ENCODE data around the gene PHLPP1. TPM values are rescaled to one million over a fixed set of nuclear protein-coding genes. Genes with fewer than 3 reads are reported as not detected.

PHLPP1 gene
- total and polyA plus RNA-seq, 2 donors, result 3.2 to 4.5 TPM

DNA sequence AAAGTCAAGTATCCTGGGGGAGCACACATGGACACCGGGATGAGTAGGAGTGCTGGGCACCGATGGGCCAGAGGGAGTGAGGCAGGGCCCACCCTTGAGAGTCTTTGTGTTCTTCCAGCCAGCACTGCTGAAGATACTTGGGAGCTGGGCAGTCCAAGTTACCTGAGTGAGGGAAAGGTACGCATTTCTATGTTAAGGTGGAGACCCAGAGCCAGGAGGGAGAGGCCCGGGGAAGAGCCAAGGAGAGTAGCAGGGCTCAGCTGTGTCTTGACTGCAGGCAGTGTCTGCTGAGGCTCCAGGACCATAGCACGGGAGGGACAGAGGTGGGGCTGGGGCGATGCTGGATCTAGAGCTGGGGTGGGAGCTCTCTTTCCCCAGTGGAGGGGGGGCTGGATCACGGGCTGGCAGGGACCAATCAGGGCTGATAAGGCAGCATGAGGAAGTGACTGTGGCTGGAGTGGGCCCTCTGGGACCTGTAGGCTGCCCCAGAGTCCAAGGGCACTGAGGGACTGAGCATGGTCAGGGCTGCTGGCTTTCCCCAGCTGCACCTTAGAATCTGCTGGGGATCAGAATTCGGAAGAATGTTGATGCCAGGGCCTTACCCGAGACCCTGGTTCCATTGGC lies 289.2 kb downstream of the PHLPP1 start:
- no peaks in the 10 kb centered on the region for H3K36me3 ChIP-seq (ENCODE audit: control insufficient read depth in 2 of 2, insufficient read depth in 2 of 2, low read length in 1 of 2)
- H3K27ac ChIP-seq (ENCODE audit: low read depth in 1 of 2, low read length in 1 of 2), result no peak overlapping the region
- H3K9me3 ChIP-seq (ENCODE audit: control insufficient read depth in 2 of 2, insufficient read depth in 1 of 2, low read length in 1 of 2), result no peaks in the 10 kb centered on the region
- H3K4me1 ChIP-seq (ENCODE audit: control insufficient read depth in 2 of 2, insufficient read depth in 2 of 2, low read length in 2 of 2), result no peaks in the 10 kb centered on the region
- no peak for DNase-seq (ENCODE audit: low read depth in 6 of 9, low spot score in 9 of 9)
- H3K4me3 ChIP-seq (ENCODE audit: low read length in 2 of 2), result no peak overlapping the region
- H3K27me3 ChIP-seq (ENCODE audit: control insufficient read depth in 2 of 2, insufficient read depth in 1 of 2, low read length in 1 of 2), result no peaks in the 10 kb centered on the region
- WGBS, result 95% methylated on average over 9 of the region's 9 CpGs

DNA sequence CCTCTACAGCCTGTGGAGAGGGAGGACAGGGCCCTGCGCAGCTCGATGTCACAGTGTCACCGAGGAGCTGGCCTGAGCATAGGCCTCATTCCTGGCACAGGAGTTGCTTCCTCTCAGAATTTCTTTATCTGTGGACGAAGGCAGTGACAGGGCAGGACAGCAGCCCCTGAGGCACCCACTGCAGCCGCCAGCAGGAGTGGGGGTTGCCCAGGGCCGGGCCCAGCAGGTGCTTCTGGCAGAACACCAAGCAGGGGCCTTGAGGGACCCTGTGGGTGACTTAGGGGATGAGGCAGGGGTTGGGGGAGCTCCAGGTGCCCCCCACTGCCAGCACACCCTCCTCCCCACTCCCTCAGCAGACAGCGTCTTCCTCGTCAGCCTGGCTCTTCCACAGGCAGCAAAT lies 290.0 kb downstream of the PHLPP1 start:
- WGBS, result 96% methylated on average over 8 of the region's 8 CpGs
- DNase-seq (ENCODE audit: low read depth in 6 of 9, low spot score in 9 of 9), result no peak
- Histone ChIP-seq H3K36me3 (ENCODE audit: control insufficient read depth in 2 of 2, insufficient read depth in 2 of 2, low read length in 1 of 2) (no peaks in the 10 kb centered on the region), H3K4me3 (ENCODE audit: low read length in 2 of 2) (no peak overlapping the region), H3K27me3 (ENCODE audit: control insufficient read depth in 2 of 2, insufficient read depth in 1 of 2, low read length in 1 of 2) (no peaks in the 10 kb centered on the region), H3K27ac (ENCODE audit: low read depth in 1 of 2, low read length in 1 of 2) (no peak overlapping the region), H3K4me1 (ENCODE audit: control insufficient read depth in 2 of 2, insufficient read depth in 2 of 2, low read length in 2 of 2) (no peaks in the 10 kb centered on the region), H3K9me3 (ENCODE audit: control insufficient read depth in 2 of 2, insufficient read depth in 1 of 2, low read length in 1 of 2) (no peaks in the 10 kb centered on the region)

DNA sequence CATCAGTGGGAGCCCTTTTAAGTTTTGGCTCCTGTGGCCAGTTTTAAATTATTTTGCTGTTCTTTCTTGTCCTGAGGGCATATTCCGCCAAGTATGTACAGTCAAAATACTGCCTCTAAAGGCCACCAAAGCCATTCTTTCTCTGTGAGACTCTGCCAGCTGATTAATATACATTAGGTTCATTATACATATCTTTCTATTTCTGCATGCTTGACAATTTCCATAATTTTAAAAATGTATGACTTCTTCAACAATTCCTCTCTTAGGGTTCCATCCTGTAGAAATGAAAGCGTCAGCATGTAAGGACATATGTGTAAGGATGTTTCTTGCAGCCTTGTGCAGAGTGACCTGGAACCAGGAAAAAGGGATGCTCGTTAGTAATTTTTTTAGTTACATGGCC lies 291.9 kb downstream of the PHLPP1 start:
- no peak for DNase-seq (ENCODE audit: low read depth in 6 of 9, low spot score in 9 of 9)
- WGBS, result 97% methylated on average over 3 of the region's 3 CpGs
- no peaks in the 10 kb centered on the region for H3K9me3 ChIP-seq (ENCODE audit: control insufficient read depth in 2 of 2, insufficient read depth in 1 of 2, low read length in 1 of 2)
- no peaks in the 10 kb centered on the region for H3K4me1 ChIP-seq (ENCODE audit: control insufficient read depth in 2 of 2, insufficient read depth in 2 of 2, low read length in 2 of 2)
- no peaks in the 10 kb centered on the region for H3K36me3 ChIP-seq (ENCODE audit: control insufficient read depth in 2 of 2, insufficient read depth in 2 of 2, low read length in 1 of 2)
- H3K27ac ChIP-seq (ENCODE audit: low read depth in 1 of 2, low read length in 1 of 2), result no peak overlapping the region
- H3K4me3 ChIP-seq (ENCODE audit: low read length in 2 of 2), result no peak overlapping the region
- no peaks in the 10 kb centered on the region for H3K27me3 ChIP-seq (ENCODE audit: control insufficient read depth in 2 of 2, insufficient read depth in 1 of 2, low read length in 1 of 2)

DNA sequence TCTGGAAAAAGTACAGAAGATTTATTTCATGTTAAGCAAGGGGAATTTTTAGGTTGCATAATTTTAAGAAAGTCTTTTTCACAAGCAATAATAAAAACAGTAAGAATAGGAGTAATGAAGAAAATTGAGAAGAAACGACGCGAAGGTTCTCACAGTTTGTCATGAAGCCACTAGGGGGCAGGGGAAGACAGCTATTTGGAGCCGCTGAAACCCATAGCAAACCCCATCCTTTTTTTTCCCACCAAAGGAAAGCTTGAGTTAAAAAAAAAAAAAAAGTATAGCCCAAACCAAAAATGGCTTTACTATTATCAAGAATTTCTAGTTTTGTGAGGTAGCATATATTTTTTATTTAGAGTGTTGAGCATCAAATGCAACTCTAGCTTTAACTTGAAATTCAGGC lies 300.9 kb downstream of the PHLPP1 start:
- H3K9me3 ChIP-seq (ENCODE audit: control insufficient read depth in 2 of 2, insufficient read depth in 1 of 2, low read length in 1 of 2), result no peaks in the 10 kb centered on the region
- no peaks in the 10 kb centered on the region for H3K4me1 ChIP-seq (ENCODE audit: control insufficient read depth in 2 of 2, insufficient read depth in 2 of 2, low read length in 2 of 2)
- WGBS, result 4% methylated on average over 4 of the region's 4 CpGs
- no peaks in the 10 kb centered on the region for H3K27me3 ChIP-seq (ENCODE audit: control insufficient read depth in 2 of 2, insufficient read depth in 1 of 2, low read length in 1 of 2)
- no peak overlapping the region for H3K27ac ChIP-seq (ENCODE audit: low read depth in 1 of 2, low read length in 1 of 2)
- no peaks in the 10 kb centered on the region for H3K36me3 ChIP-seq (ENCODE audit: control insufficient read depth in 2 of 2, insufficient read depth in 2 of 2, low read length in 1 of 2)
- DNase-seq (ENCODE audit: low read depth in 6 of 9, low spot score in 9 of 9), result peak in 8 of 9 donors; percentile 39 to 77 (median 52)
- no peak overlapping the region for H3K4me3 ChIP-seq (ENCODE audit: low read length in 2 of 2)

DNA sequence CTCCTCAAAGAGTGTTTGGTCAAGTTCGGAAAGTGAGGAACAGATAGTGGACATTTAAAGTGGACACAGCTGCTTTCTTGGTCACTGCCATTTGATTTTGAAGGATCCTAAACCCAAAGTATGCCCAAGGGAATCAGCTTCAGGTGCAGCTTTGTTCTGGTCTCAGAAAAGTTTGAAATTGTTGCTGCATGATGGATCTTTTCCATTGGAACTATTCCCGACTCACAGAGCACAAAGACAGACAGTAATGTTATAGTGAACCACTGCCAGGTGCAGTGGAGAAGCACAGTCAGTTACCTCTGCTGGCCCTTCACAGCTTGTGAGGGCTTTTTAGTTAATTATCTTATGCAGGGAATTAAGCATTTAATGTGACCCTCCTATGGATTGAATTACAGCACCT lies 301.7 kb downstream of the PHLPP1 start:
- no peak for DNase-seq (ENCODE audit: low read depth in 6 of 9, low spot score in 9 of 9)
- no peaks in the 10 kb centered on the region for H3K4me1 ChIP-seq (ENCODE audit: control insufficient read depth in 2 of 2, insufficient read depth in 2 of 2, low read length in 2 of 2)
- H3K27me3 ChIP-seq (ENCODE audit: control insufficient read depth in 2 of 2, insufficient read depth in 1 of 2, low read length in 1 of 2), result no peaks in the 10 kb centered on the region
- H3K9me3 ChIP-seq (ENCODE audit: control insufficient read depth in 2 of 2, insufficient read depth in 1 of 2, low read length in 1 of 2), result no peaks in the 10 kb centered on the region
- H3K4me3 ChIP-seq (ENCODE audit: low read length in 2 of 2), result no peak overlapping the region
- H3K36me3 ChIP-seq (ENCODE audit: control insufficient read depth in 2 of 2, insufficient read depth in 2 of 2, low read length in 1 of 2), result no peaks in the 10 kb centered on the region
- H3K27ac ChIP-seq (ENCODE audit: low read depth in 1 of 2, low read length in 1 of 2), result no peak overlapping the region
- WGBS, result 92% methylated on average over 2 of the region's 2 CpGs

DNA sequence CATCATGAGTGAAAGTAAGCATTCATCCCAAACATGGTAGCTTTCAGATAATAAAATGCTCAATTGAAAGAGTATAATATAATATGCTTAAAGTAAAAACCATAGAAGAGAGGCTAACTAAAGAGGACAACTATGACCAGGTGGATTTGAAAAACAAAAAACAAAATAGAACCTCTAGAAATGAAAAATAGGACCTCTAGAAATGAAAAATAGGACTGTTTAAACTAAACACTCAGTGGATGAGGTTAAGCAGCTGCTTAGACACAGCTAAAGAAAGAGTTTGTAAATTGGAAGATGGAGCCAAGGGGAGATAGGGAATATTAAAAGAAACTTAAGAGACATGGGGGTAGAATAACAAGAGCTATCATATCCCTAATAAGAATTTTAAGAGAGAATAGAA lies 302.6 kb downstream of the PHLPP1 start:
- no peak overlapping the region for H3K4me3 ChIP-seq (ENCODE audit: low read length in 2 of 2)
- no peak overlapping the region for H3K27ac ChIP-seq (ENCODE audit: low read depth in 1 of 2, low read length in 1 of 2)
- no peaks in the 10 kb centered on the region for H3K27me3 ChIP-seq (ENCODE audit: control insufficient read depth in 2 of 2, insufficient read depth in 1 of 2, low read length in 1 of 2)
- DNase-seq (ENCODE audit: low read depth in 6 of 9, low spot score in 9 of 9), result no peak
- peaks cover 0 to 5% of the 10 kb centered on the region in 2 donors for H3K9me3 ChIP-seq (ENCODE audit: control insufficient read depth in 2 of 2, insufficient read depth in 1 of 2, low read length in 1 of 2)
- H3K36me3 ChIP-seq (ENCODE audit: control insufficient read depth in 2 of 2, insufficient read depth in 2 of 2, low read length in 1 of 2), result no peaks in the 10 kb centered on the region
- no peaks in the 10 kb centered on the region for H3K4me1 ChIP-seq (ENCODE audit: control insufficient read depth in 2 of 2, insufficient read depth in 2 of 2, low read length in 2 of 2)

DNA sequence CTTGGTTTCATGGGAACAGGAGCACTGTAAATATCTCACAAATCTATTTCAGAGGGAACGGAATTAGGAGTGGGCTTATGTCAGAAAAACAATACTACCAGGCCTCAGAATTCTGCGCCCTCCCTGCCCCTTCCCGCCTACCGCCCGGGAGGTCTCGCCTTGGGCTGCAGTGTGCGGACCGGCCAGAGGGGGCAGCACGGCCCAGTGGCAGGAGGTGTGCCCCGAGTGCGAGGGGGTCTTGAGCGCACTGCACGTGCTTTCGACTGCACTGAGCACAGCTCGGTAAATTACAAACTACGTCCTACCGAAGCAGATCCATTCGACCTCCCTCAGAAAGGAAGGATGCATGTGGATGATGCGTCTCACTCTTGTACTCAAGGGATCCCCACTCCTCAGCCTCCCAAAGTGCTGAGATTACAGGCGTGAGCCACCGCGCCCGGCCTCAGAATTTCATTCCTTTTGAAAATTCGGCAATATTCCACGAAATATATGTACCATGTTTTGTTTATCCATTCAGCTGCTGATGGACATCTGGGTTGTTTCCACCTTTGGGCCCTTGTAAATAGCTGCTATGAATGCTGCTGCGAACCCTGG lies 307.2 kb downstream of the PHLPP1 start:
- H3K9me3 ChIP-seq (ENCODE audit: control insufficient read depth in 2 of 2, insufficient read depth in 1 of 2, low read length in 1 of 2), result peaks cover 0 to 5% of the 10 kb centered on the region in 2 donors
- no peaks in the 10 kb centered on the region for H3K27me3 ChIP-seq (ENCODE audit: control insufficient read depth in 2 of 2, insufficient read depth in 1 of 2, low read length in 1 of 2)
- H3K36me3 ChIP-seq (ENCODE audit: control insufficient read depth in 2 of 2, insufficient read depth in 2 of 2, low read length in 1 of 2), result no peaks in the 10 kb centered on the region
- no peak for DNase-seq (ENCODE audit: low read depth in 6 of 9, low spot score in 9 of 9)
- no peaks in the 10 kb centered on the region for H3K4me1 ChIP-seq (ENCODE audit: control insufficient read depth in 2 of 2, insufficient read depth in 2 of 2, low read length in 2 of 2)
- 93% methylated on average over 26 of the region's 26 CpGs for WGBS
- no peak overlapping the region for H3K27ac ChIP-seq (ENCODE audit: low read depth in 1 of 2, low read length in 1 of 2)
- no peak overlapping the region for H3K4me3 ChIP-seq (ENCODE audit: low read length in 2 of 2)

DNA sequence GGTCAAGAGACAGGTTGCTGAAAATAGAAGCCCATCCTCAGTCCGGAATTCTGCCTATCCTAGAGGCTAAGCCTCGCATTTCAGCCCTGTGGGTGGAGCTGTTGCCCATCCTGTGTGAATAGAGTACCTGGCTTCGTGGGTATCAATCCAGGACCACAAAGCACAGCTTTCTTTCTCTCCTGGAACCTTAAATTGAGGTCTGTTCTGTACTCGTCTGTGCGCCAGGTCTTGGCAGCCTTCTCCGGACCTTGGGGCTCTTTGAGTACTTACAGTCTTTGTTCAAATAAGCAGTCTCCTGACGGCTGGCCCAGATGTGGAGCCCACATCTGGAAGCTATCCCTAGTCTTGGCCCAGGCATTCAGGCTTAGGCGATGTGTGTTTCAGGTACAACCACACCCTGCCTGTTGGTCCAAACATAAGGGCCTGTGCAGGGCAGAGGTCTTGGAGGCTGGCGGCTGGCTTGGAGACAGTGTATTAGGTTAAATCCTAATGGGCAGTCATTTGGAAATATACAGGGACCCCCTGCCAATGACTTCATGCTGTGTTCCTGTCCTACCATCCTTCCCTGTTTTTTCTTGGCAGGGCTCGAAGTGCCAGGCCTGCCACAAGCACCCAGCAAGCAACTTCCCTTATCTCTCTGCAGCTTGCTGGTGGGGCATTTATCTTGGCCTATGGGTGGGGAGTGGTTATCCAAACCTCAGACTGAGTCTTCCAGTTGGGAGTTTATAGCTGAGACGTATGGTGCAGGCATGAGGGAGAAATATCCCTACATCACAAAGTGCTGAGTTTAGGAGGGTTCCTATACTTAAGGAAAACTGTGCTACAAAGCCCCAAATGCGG lies 310.1 kb downstream of the PHLPP1 start:
- 90% methylated on average over 12 of the region's 12 CpGs for WGBS

DNA sequence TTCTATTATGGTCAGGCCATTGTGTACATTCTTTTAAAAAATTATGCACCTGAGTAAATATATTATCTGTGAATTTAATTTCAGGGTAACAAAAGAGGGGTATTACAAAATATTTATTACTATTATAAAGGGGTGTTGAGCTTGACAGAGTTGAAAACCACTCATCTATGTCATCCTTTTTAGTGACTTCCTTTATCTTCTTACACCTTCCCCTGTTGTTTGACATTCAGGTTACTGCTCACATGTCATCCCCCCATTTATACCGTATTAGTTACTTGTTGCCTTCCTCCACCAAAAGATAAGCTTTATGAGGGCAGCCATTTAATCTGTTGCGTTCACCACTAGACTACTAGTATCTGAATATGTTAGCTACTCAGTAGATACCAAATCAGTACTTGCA lies 313.0 kb downstream of the PHLPP1 start:
- Histone ChIP-seq H3K27me3 (ENCODE audit: control insufficient read depth in 2 of 2, insufficient read depth in 1 of 2, low read length in 1 of 2) (no peaks in the 10 kb centered on the region), H3K4me1 (ENCODE audit: control insufficient read depth in 2 of 2, insufficient read depth in 2 of 2, low read length in 2 of 2) (no peaks in the 10 kb centered on the region), H3K4me3 (ENCODE audit: low read length in 2 of 2) (no peak overlapping the region), H3K27ac (ENCODE audit: low read depth in 1 of 2, low read length in 1 of 2) (no peak overlapping the region), H3K9me3 (ENCODE audit: control insufficient read depth in 2 of 2, insufficient read depth in 1 of 2, low read length in 1 of 2) (no peaks in the 10 kb centered on the region), H3K36me3 (ENCODE audit: control insufficient read depth in 2 of 2, insufficient read depth in 2 of 2, low read length in 1 of 2) (no peaks in the 10 kb centered on the region)
- 96% methylated on average over 2 of the region's 2 CpGs for WGBS
- DNase-seq (ENCODE audit: low read depth in 6 of 9, low spot score in 9 of 9), result no peak

More for the DNA sequence above, 310.1 kb downstream of the PHLPP1 start:
- Histone ChIP-seq H3K27ac (ENCODE audit: low read depth in 1 of 2, low read length in 1 of 2) (no peak overlapping the region), H3K4me1 (ENCODE audit: control insufficient read depth in 2 of 2, insufficient read depth in 2 of 2, low read length in 2 of 2) (no peaks in the 10 kb centered on the region), H3K4me3 (ENCODE audit: low read length in 2 of 2) (no peak overlapping the region), H3K36me3 (ENCODE audit: control insufficient read depth in 2 of 2, insufficient read depth in 2 of 2, low read length in 1 of 2) (no peaks in the 10 kb centered on the region), H3K27me3 (ENCODE audit: control insufficient read depth in 2 of 2, insufficient read depth in 1 of 2, low read length in 1 of 2) (no peaks in the 10 kb centered on the region), H3K9me3 (ENCODE audit: control insufficient read depth in 2 of 2, insufficient read depth in 1 of 2, low read length in 1 of 2) (peaks cover 0 to 5% of the 10 kb centered on the region in 2 donors)
- no peak for DNase-seq (ENCODE audit: low read depth in 6 of 9, low spot score in 9 of 9)
